Muscle of leg (tissue), 11 donors: ENCODE data around the gene NMRAL1. TPM values are rescaled to one million over a fixed set of nuclear protein-coding genes. Genes with fewer than 3 reads are reported as not detected.

Experiments
- DNase-seq: peaks from one replicate; pipeline ENCODE4 v3.0.0; 2013
- H3K27ac ChIP-seq: one replicate; pipeline ENCODE4 v1.5.1; 2013; ENCODE audit warnings: mild to moderate bottlenecking, low read length, control low read depth
- H3K27me3 ChIP-seq: one replicate; pipeline ENCODE4 v1.6.1; 2013; ENCODE audit warnings: low read length; ENCODE audit not compliant: control insufficient read depth, insufficient read depth
- H3K36me3 ChIP-seq: one replicate; pipeline ENCODE4 v1.6.1; 2013; ENCODE audit warnings: low read length; ENCODE audit not compliant: control insufficient read depth, insufficient read depth
- H3K4me1 ChIP-seq: one replicate; pipeline ENCODE4 v1.6.1; 2013; ENCODE audit warnings: low read length; ENCODE audit not compliant: control insufficient read depth, insufficient read depth
- H3K4me3 ChIP-seq: one replicate; pipeline ENCODE4 v1.5.1; 2013; ENCODE audit warnings: low read length, control low read depth
- H3K9me3 ChIP-seq: replicated peaks from 2 replicates; pipeline ENCODE4 v1.6.1; 2013; ENCODE audit warnings: low read depth, low read length; ENCODE audit not compliant: control insufficient read depth
- WGBS: methylation state at CpG from one replicate; pipeline ENCODE4 v1.1.5; 2013; ENCODE audit warnings: missing lambda C conversion rate; ENCODE audit not compliant: insufficient coverage; 5-methylcytosine and 5-hydroxymethylcytosine counted together
- polyA plus RNA-seq, 8 donors: library from polyadenylated mRNA; unstranded; fragments of 120-200 nt; gene quantifications; one replicate each; pipeline versions ENCODE4 v1.2.1 to v1.2.3, GENCODE V29; 2013; ENCODE audit warnings: inconsistent platforms in 1 of 8, low replicate concordance in 1 of 8; ENCODE audit not compliant: insufficient read length in 8 of 8, insufficient read depth in 1 of 8
- total RNA-seq: library from RNA; stranded (reverse); fragments of 120-200 nt; gene quantifications from one replicate; pipeline ENCODE4 v1.2.4, GENCODE V29; 2013

Gene NMRAL1
- total and polyA plus RNA-seq, 9 donors: 13.1 to 25.1 (median 17.1) TPM

- peaks cover 33% of the 10 kb centered on the region for H3K36me3 ChIP-seq
Measured at GRCh38 chr16:4468972-4469371, 5.5 kb downstream of the NMRAL1 start.

DNA sequence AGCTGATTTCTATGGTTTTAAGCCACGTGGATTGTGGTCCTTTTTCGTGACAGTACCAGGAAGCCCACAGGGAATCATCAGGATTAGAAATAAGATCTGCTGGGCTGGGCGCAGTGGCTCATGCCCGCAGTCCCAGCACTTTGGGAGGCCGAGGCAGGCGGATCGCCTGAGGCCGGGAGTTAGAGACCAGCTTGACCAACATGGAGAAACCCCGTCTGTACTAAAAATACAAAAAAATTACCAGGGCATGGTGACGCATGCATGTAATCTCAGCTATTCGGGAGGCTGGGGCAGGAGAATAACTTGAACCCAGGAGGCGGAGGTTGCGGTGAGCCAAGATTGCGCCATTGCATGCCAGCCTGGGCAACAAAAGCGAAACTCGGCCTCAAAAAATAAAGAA is 6.5 kb downstream of the NMRAL1 start:
- no peaks in the 10 kb centered on the region for H3K9me3 ChIP-seq
- no peak for DNase-seq
- H3K27me3 ChIP-seq: no peaks in the 10 kb centered on the region
- no peak overlapping the region for H3K27ac ChIP-seq
- H3K36me3 ChIP-seq: peaks cover 42% of the 10 kb centered on the region
- no peak overlapping the region for H3K4me3 ChIP-seq
- 97% methylated on average over 16 of the region's 16 CpGs for WGBS
- no peaks in the 10 kb centered on the region for H3K4me1 ChIP-seq

More at GRCh38 chr16:4468972-4469371, 5.5 kb downstream of the NMRAL1 start:
- H3K27me3 ChIP-seq: no peaks in the 10 kb centered on the region
- peaks cover 1% of the 10 kb centered on the region for H3K4me1 ChIP-seq
- DNase-seq: no peak
- WGBS: 94% methylated on average over 8 of the region's 10 CpGs
- H3K27ac ChIP-seq: no peak overlapping the region
- no peak overlapping the region for H3K4me3 ChIP-seq
- H3K9me3 ChIP-seq: no peaks in the 10 kb centered on the region

DNA sequence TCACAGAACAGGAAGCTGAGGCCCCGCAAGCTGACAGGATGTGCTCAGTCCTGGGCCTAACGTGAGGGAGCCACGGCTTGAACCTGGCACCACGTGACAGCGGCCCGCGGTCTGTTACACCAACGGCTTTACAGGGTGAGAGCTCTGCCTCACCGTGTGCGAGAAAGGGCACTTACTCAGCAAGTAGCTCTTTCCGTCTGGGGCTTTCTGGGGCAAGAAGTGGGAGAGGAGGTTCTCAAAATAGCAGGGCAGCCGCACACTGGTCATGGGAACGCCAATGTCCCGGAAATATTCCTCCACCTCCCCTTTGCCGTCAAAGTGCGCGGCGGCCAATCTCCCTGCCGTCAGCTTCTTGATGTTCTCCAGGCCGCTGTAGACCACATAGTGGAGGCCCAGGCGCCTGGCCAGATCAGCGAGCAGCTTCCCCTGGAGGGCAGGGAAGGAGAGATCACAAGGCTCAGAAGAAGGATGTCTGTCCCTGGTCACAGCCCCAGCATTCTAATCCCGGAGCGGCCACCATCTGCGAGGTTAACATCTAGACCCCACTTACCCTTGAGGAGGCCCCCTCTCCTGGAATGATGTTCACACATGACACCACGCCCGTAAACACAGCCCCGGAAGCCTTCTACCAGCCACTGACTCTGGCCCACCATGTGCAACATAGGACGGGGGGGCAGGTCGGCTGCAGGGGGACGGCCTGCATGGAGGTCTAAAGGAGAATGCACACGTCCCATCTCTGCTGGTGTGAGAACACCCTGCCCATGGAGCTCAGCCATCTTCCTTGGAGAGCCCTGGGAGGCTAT is 8.2 kb downstream of the NMRAL1 start:
- Histone ChIP-seq H3K36me3 (peaks cover 47% of the 10 kb centered on the region), H3K9me3 (no peaks in the 10 kb centered on the region), H3K27ac (peak overlapping the region; percentile 20), H3K4me1 (no peaks in the 10 kb centered on the region), H3K4me3 (no peak overlapping the region), H3K27me3 (no peaks in the 10 kb centered on the region)
- DNase-seq: no peak
- WGBS: 87% methylated on average over 23 of the region's 32 CpGs

- 90% methylated on average over 22 of the region's 22 CpGs for WGBS
- Histone ChIP-seq H3K9me3 (no peaks in the 10 kb centered on the region), H3K4me1 (no peaks in the 10 kb centered on the region), H3K27me3 (no peaks in the 10 kb centered on the region), H3K27ac (no peak overlapping the region), H3K36me3 (peaks cover 60% of the 10 kb centered on the region), H3K4me3 (no peak overlapping the region)
- no peak for DNase-seq
Measured at GRCh38 chr16:4463522-4464163, 10.8 kb downstream of the NMRAL1 start.

DNA sequence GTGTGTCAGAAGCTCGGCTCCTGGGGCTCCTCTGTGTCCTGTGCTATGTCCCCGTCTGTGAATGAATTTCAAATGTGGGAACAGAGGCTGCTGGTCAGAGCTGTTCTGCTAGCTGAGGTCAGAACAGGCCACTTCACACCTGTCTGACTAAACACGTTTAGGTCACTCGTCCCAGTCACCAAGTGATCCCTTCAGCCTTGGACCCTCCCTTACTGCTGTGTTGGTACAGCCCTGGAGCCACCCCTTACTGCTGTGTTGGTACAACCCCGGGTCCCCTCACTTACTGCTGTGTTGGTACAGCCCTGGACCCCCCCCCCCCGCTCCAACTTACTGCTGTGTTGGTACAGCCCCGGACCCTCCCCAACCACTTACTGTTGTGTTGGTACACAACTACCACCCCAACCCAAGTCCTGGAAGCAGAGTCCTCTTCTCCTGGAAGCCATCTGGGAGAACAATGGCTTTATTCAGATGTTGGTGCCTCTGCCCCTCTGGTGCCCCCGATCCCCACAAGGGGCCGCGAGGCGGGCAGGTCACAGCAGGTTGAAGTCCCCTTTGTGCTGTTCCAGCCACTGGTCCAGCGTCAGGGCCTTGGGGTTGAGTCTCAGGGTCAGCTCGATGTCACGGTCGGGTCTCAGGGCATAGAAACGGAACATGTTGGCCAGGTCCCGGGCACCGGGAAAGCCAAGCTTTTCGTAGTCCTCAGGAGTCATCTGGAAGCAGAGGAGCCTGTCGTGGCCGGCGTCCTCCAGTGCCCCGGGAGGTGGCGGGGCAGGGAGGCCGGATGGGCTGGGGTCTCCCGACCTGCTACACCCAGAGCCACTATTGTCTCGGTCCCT is 13.0 kb downstream of the NMRAL1 start:
- H3K27me3 ChIP-seq: no peaks in the 10 kb centered on the region
- no peak for DNase-seq
- WGBS: 74% methylated on average over 23 of the region's 27 CpGs
- no peaks in the 10 kb centered on the region for H3K4me1 ChIP-seq
- H3K4me3 ChIP-seq: no peak overlapping the region
- no peaks in the 10 kb centered on the region for H3K9me3 ChIP-seq
- H3K36me3 ChIP-seq: peaks cover 67% of the 10 kb centered on the region
- no peak overlapping the region for H3K27ac ChIP-seq

DNA sequence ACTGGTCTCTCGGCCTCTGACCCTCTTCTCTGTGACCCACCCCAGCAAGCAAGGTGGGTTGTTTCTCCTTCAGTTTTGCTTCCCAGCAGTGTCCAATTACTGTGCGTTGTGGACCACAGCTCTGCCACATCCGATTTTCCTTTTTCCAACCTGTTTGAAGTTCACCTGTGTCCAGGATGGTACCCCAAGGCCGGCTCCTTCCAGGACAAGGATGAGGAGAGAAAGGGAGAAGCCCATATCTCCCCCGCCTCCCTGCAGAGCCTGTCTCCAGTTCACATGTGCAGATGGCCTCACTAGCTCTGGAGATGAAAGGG is 13.5 kb downstream of the NMRAL1 start:
- DNase-seq: no peak
- Histone ChIP-seq H3K36me3 (peaks cover 66% of the 10 kb centered on the region), H3K4me3 (no peak overlapping the region), H3K27me3 (no peaks in the 10 kb centered on the region), H3K4me1 (no peaks in the 10 kb centered on the region), H3K27ac (no peak overlapping the region), H3K9me3 (no peaks in the 10 kb centered on the region)
- 93% methylated on average over 3 of the region's 5 CpGs for WGBS

- no peaks in the 10 kb centered on the region for H3K9me3 ChIP-seq
- peaks cover 62% of the 10 kb centered on the region for H3K36me3 ChIP-seq
- no peak for DNase-seq
- no peak overlapping the region for H3K27ac ChIP-seq
- H3K4me1 ChIP-seq: peaks cover 13% of the 10 kb centered on the region
- H3K4me3 ChIP-seq: no peak overlapping the region
- WGBS: 43% methylated on average over 4 of the region's 10 CpGs
- no peaks in the 10 kb centered on the region for H3K27me3 ChIP-seq
Measured at GRCh38 chr16:4455951-4456350, 18.5 kb downstream of the NMRAL1 start.

DNA sequence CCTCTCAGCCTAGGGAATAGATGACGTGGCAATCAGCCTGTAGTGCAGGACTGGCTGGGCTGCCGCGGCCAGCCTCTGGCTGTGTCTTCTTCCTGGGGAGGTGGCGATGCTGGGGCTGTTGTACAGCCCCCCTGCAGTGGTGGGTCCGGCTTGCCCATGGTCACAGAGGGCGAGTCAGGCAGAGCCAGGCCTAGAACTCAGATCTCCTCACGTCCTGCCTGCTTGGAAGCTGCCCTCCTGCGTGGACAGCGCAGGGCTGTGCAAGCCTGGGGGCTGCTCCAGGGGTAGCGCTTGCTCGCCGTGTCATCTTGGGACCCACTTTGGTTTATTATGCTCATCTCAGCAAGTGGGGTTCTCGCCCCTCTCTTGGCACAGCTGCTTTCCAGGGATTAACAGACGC is 19.3 kb downstream of the NMRAL1 start:
- Histone ChIP-seq H3K36me3 (peaks cover 64% of the 10 kb centered on the region), H3K27me3 (no peaks in the 10 kb centered on the region)

GRCh38 chr16:4454623-4455022 is 19.8 kb downstream of the NMRAL1 start:
- peak; percentile 44 for DNase-seq
- peaks cover 63% of the 10 kb centered on the region for H3K36me3 ChIP-seq
- no peak overlapping the region for H3K27ac ChIP-seq
- no peaks in the 10 kb centered on the region for H3K27me3 ChIP-seq
- WGBS: 80% methylated on average over 1 of the region's 9 CpGs
- H3K4me3 ChIP-seq: no peak overlapping the region
- no peaks in the 10 kb centered on the region for H3K9me3 ChIP-seq
- H3K4me1 ChIP-seq: peaks cover 24% of the 10 kb centered on the region

More for the DNA sequence above, 19.3 kb downstream of the NMRAL1 start:
- Histone ChIP-seq H3K9me3 (no peaks in the 10 kb centered on the region), H3K4me1 (peaks cover 21% of the 10 kb centered on the region), H3K4me3 (no peak overlapping the region), H3K27ac (no peak overlapping the region)
- no peak for DNase-seq
- WGBS: 83% methylated on average over 14 of the region's 14 CpGs

GRCh38 chr16:4452674-4453073 is 21.8 kb downstream of the NMRAL1 start:
- Histone ChIP-seq H3K9me3 (no peaks in the 10 kb centered on the region), H3K27ac (no peak overlapping the region), H3K36me3 (peaks cover 64% of the 10 kb centered on the region), H3K27me3 (no peaks in the 10 kb centered on the region), H3K4me1 (peaks cover 24% of the 10 kb centered on the region), H3K4me3 (no peak overlapping the region)
- no peak for DNase-seq
- 100% methylated on average over 2 of the region's 5 CpGs for WGBS
